HG02678 (cell line): ENCODE results near the gene ELOVL1.

Source experiments
- ATAC-seq: cut with Tn5 transposase; IDR thresholded peaks from one replicate; pipeline ENCODE4 v1.9.1; 2021; ENCODE audit warnings: mild to moderate bottlenecking, moderate library complexity; ENCODE audit not compliant: unreplicated experiment

Gene ELOVL1

DNA sequence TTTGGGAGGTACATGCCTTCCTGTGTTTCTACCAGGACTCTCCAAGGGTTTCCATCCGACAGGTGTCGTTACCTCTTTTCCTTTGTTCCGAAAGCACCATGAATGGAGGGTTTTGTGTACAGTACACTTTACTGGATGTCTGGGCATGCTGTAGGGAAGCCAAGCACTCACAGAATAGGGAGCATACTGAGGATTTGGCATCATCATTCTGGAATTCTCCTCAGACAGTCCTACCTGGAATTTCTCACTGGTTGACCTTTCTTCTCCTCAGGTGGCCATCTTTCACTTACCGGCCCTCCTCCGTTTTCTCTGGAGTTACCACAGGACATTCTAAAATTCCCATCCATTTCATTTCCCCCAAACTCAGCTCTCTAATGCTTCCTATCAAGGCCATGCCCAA lies 36.1 kb downstream of the ELOVL1 start:
- no peak for ATAC-seq

DNA sequence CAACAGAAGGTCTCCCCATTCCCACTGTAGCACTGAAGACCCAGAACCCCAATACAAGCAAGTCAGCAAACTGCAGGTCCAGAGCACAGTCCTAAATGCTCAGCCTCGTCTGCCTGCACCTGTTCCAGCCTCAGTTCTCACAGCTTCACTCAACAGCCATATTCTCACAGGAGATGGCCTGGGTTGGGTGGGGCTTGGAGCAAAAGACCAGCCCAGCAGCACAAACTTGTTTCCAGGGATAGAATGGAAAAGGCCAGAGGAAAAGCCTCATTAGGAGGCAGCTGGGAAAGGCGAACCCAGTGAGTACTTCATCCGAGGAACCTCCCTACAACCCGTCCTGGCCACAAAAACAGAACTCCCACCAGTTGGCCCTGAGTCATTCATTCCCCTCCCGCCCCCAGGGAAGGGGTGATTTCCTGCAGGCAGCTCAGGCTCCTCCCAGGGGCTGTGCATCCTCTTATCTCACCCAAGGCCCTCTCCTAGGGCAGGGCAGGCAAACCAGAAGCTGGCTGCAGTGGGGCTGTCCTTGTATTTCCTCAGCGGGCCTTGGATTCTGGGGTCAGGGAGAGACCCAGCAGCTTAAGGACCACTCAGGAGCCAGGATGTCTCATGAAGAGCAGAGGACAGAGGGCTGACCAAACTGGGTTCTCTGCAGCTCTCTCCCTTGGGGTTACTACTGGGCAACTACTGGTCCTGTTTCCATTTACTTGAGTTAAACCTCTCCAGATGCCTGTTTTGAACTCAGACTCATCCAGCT lies 37.6 kb downstream of the ELOVL1 start:
- peak; percentile 42 for ATAC-seq

DNA sequence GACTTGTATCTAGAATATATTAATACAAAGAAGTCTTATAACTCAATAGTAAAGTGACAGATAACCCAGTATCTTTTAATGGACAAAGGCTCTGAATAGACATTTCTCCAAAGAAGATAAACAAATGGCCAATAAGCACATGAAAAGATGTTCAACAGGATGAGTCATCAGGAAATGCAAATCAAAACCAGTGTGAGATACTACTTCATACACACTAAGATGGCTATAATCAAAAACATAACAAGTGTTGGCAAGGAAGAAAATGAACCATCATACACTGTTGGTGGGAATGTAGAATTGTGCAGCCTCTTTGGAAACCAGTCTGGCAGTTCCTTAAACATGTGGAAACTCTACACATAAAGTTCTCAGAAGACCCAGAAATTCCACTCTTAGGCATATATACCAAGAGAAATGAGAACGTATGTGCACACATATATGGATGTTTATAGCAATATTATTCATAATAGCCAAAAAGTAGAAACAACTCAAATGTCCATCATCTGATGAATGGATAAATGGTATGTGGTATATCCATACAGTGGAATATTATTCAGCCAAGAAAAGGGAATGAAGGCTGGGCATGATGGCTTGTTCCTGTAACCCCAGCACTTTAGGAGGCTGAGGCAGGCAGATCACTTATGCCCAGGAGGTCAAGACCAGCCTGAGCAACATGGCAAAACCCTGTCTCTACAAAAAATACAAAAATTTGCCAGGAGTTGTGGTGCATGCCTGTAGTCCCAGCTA lies 40.1 kb downstream of the ELOVL1 start:
- ATAC-seq: no peak

DNA sequence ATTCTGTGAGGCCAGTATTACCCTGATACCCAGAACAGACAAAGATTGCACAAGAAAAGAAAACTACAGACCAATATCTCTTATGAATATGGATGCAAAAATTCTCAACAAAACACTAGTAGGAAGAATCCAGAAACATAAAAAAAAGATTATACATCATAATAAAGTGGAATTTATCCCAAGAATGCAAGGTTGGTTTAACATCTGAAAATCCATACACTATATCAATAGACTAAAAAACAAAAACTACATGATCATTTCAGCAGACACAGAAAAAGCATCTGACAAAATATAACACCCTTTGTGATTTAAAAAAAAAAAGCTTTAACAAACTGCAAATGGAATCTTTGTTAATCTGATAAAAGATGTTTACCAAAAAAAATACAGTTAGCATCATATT lies 42.4 kb downstream of the ELOVL1 start:
- no peak for ATAC-seq

DNA sequence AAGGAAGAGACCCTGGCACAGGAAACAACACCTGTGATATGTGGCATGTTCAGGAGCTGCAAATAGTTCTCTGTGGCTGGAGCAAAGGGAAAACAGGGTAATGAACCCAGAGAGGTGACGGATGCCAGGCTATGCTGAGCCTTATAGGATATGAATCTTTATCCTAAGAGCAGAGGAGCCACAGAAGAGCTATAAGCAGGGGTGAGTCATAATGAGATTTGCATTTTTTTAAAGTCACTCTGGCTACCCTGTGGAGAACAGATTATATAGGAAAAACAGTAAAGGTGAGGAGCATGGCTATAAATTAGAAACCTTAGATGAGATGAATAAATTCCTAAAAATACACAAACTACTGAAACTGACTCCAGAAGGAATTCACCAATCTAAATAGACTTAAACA lies 43.0 kb downstream of the ELOVL1 start:
- no peak for ATAC-seq

DNA sequence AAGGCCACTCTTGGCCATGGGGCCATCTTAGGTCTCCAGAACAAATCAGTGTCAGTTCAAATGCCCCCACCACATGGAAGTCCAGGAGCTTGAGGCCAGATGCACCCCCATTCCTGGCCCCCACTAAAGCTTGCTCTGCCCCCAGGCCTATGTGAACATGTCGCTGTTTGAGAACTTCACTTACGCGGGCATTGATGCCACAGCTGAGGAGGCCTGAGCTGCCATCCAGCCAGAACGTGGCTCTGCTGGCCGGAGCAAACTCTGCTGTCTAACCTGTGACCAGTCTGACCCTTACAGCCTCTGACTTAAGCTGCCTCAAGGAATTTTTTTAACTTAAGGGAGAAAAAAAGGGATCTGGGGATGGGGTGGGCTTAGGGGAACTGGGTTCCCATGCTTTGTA lies 45.3 kb downstream of the ELOVL1 start:
- no peak for ATAC-seq

DNA sequence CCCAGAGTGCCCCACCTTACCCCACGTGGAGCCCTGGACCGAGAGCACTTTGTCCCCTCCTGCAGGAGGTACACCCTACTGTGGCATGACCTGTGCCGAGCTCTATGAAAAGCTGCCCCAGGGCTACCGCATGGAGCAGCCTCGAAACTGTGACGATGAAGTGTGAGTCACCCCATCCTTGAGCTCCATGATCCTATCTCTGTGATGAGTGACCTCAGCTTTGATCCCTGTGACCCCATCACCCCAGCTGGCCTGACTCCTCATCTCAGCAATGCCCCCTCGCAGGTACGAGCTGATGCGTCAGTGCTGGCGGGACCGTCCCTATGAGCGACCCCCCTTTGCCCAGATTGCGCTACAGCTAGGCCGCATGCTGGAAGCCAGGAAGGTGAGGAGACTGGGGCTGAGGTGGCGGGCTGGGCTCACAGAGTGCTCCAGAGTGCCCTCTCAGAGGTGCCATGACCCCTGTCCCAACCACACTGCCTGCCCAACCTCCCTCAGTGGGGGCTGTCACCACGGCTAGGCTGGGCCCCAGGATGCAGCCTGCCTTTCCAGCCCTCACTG lies 46.4 kb downstream of the ELOVL1 start:
- no peak for ATAC-seq

DNA sequence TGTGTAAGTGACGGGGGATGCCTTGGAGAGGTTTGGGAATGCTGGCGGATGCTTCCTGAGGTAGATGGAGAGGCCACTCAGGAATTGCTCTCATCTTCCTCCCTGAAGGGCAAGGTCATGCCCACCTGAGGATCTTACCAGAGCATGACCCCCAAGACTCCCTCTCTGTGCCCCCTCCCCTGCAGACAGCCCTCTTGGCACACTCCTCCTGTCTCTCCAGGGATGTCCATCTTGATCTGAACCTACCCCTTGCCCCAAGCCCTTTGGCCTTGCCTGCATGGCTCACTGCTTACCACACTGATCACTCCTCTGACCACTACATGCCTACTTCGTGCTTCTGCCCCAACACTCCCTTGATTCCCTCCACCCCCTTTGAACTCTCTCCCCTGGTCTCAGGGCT lies 48.0 kb downstream of the ELOVL1 start:
- ATAC-seq: no peak

DNA sequence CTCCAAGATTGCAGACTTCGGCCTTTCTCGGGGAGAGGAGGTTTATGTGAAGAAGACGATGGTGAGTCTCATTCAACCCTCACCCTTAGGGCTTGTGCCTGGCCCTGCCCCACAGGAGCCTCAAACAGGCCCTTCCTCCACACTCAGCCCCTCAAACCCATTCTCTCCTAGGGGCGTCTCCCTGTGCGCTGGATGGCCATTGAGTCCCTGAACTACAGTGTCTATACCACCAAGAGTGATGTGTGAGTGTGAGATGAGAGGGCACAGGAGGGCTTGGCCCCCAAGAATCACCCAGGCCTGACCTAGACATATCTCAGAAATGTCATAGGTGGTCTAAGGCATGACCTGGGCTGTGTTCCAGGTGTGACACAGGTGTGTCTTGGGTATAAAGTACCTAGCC lies 48.5 kb downstream of the ELOVL1 start:
- ATAC-seq: no peak

DNA sequence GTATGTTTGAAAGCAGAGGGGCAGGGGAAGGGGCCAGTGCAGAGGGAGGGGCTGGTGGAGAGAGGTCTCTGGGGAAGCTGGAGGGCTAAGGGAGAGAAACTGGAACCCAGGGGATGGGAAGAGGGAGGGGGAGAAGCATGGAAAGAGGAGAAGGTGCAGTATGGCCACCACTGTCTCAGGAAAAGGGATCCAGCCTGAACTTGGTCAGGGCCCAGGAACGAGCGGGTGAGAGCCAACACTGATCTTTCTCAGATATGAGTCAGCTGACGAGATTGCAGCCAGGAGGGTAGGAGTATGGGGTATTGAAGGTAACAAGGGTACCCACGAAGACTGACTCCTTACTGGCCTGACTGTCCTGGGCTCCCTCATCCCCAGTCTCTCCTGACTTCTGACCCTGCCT lies 49.0 kb downstream of the ELOVL1 start:
- ATAC-seq: no peak

DNA sequence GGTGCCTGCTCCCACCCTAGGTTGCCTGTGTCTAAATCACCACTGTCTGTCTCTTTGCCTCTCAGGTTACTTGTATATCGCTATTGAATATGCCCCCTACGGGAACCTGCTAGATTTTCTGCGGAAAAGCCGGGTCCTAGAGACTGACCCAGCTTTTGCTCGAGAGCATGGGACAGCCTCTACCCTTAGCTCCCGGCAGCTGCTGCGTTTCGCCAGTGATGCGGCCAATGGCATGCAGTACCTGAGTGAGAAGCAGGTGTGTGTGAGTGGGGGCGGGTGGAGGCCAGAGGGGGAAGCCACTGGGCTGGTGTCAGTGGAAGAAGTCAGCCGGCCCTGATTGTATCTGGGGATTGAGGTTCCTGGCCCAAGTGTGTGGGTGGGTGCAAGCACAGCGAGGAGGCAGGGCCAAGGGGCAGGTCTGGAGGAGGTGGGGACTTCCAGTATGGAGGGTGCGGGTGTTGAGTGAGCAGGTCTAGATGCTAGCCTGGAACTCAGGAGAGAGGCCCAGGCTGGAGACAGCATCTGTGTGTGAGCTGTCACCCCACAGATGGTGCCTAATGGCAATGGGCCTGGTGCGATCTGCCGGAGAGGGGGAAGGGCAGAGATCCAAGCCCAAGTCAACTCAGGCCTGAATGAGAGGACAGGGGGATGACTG lies 49.9 kb downstream of the ELOVL1 start:
- no peak for ATAC-seq

DNA sequence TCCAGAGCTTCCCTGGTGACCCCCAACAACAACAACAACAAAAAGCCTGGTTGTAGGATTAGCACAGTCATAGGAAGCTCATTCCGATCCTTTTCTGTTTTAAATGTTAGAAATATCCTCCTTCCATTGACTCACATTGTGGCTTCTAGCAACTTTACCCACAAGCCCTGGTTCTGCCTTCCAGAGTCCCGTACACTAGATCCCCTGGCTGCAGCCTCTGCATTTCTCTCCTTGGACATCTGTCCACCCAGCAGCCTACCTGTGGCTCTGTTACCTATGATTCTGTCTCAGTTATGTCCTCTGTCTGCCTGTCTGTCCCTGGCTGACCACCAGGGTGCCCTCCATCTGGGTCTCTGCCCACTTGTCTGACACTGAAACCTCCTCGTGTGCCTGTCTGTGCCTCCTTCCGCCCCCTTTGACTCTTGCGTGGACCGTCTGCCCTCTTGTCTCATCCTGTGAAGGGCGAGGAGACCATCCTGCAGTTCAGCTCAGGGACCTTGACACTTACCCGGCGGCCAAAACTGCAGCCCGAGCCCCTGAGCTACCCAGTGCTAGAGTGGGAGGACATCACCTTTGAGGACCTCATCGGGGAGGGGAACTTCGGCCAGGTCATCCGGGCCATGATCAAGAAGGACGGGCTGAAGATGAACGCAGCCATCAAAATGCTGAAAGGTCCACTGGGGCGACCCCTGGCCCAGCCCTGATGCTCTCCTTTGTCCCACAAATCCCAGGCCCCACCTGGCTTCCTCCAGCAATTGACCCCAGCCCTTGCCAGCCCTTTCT lies 50.9 kb downstream of the ELOVL1 start:
- ATAC-seq: no peak

DNA sequence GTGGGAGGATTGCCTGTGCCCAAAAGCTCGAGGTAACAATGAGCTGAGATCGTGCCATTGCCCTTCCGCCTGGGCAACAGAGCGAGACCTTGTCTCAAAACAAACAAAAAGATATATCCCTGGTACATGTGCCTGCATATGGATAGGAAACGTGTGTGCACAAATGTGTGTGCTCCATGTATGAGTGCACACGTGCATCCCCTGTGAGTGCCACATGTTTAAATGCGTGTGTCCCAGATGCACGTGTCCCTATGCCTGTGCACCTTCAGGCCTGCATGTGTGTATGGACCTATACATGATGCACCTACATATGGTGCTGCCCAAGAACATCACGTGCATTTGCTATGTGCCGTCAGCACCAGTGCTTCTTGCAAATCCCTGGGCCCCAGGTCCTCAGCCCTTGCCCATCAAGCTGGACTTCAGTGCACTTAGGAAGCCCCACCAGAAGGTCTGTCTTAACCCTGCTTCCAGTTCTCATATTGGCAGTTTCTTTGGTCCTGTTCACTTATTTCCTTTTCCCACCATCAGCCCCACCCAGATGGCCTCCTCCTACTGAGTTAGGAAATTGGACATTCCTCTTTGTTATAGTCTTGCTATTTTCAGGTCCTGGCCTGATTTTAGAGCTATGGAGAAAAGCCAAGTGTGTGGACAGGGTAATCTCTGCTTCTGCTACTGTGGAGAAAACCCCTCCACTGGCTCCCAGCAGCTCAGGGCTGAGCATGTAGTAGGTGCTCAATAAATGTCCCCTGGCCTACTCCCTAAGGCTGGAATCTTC lies 51.7 kb downstream of the ELOVL1 start:
- no peak for ATAC-seq

DNA sequence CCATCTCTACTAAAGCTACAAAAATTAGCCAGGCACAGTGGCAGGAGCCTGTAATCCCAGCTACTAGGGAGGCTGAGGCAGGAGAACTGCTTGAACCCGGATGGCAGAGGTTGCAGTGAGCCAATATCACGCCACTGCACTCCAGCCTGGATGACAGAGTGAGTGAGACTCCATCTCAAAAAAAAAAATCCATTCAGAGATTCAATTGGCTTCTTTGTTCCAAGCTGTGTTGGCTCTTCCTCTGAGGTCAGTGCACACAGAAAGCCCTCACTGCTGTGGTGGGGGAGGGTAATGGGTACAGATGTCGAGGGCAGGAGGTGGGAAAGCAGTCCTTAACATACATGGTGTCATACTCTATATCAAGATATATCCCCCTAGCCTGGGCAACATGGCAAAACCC lies 52.3 kb downstream of the ELOVL1 start:
- no peak for ATAC-seq

DNA sequence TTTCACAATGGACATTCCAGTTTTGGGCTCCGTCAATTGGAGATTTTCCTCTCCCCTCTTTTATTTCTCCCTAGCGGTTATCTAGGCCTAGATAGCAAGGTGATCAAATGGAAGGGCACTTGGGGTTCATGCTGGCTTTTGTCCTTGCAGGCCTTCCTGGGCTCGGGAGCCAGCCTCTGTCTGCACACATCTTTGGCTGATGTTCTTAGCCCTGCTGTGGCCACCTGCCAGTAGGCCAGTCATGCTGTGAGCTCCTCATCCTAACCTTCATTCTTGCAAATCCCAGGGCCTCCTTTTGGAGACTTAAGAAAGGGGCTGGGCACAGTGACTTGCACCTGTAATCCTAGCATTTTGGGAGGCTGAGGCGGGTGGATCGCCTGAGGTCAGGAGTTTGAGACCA lies 53.6 kb downstream of the ELOVL1 start:
- no peak for ATAC-seq

DNA sequence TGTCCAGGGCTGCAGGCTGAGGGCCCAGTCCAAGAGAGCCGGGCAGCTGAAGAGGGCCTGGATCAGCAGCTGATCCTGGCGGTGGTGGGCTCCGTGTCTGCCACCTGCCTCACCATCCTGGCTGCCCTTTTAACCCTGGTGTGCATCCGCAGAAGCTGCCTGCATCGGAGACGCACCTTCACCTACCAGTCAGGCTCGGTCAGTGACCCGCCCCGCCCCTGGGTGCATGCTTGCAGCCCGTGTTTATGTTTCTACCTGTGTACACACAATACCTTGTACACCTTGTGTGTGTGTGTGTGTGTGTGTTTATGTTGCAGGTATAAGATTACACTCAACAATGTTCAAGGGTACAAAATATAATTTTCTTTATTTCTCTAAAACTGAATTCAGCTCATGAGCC lies 54.0 kb downstream of the ELOVL1 start:
- ATAC-seq: no peak
